VCaP (cell line): ENCODE data around the gene RAB6B.

Source experiments
- H3K27ac ChIP-seq: fragments of 450-650 bp; 2 replicates; pipeline ENCODE4 v1.5.1; 2017
- CTCF ChIP-seq: fragments of 450-650 bp; conservative IDR thresholded peaks from 2 replicates; pipeline ENCODE4 v1.5.1; 2017; ENCODE audit warnings: mild to moderate bottlenecking, moderate library complexity

RAB6B gene

GRCh38 chr3:133841196-133841595 is 54.5 kb downstream of the RAB6B start:
- no peak for TF ChIP-seq CTCF
- no peak overlapping the region for H3K27ac ChIP-seq

GRCh38 chr3:133840767-133841166 is 54.9 kb downstream of the RAB6B start:
- TF ChIP-seq CTCF, result no peak
- no peak overlapping the region for H3K27ac ChIP-seq

GRCh38 chr3:133840055-133840737 is 55.5 kb downstream of the RAB6B start:
- no peak for TF ChIP-seq CTCF
- H3K27ac ChIP-seq, result no peak overlapping the region

- no peak for TF ChIP-seq CTCF
- no peak overlapping the region for H3K27ac ChIP-seq
Measured at GRCh38 chr3:133838916-133839800, 56.5 kb downstream of the RAB6B start.

- H3K27ac ChIP-seq, result no peak overlapping the region
- TF ChIP-seq CTCF, result no peak
Measured at GRCh38 chr3:133838296-133838789, 57.3 kb downstream of the RAB6B start.

GRCh38 chr3:133837487-133838295 is 58.0 kb downstream of the RAB6B start:
- no peak for TF ChIP-seq CTCF
- no peak overlapping the region for H3K27ac ChIP-seq
